Gastroesophageal sphincter (tissue), 4 donors: Measurements from ENCODE around the gene METTL4. TPM values are rescaled to one million over a fixed set of nuclear protein-coding genes. Genes with fewer than 3 reads are reported as not detected.

Experiments
- ATAC-seq: fragments of 150-250 bp; one replicate; pipeline ENCODE4 v1.9.1; 2016; ENCODE audit warnings: mild to moderate bottlenecking, moderate library complexity
- H3K27ac ChIP-seq, 4 donors: fragments of 200-600 bp; sonication (generic) in 3 of 4; 1 replicate in 3 of 4; 2 replicates in 1 of 4; pipeline ENCODE4 v1.5.1; 2016 to 2019
- H3K27me3 ChIP-seq: fragments of 200-600 bp; sonication (generic); one replicate; pipeline ENCODE4 v1.5.1; 2019
- H3K36me3 ChIP-seq, 2 donors: fragments of 200-600 bp; sonication (generic); one replicate each; pipeline ENCODE4 v1.5.1; 2019; ENCODE audit warnings: control low read depth in 1 of 2
- H3K4me1 ChIP-seq, 3 donors: fragments of 200-600 bp; sonication (generic); 1 replicate in 2 of 3; 2 replicates in 1 of 3; pipeline ENCODE4 v1.5.1; 2016 to 2019; ENCODE audit warnings: control low read depth in 2 of 3
- H3K4me3 ChIP-seq, 2 donors: fragments of 200-600 bp; sonication (generic); one replicate each; pipeline ENCODE4 v1.5.1; 2019; ENCODE audit warnings: mild to moderate bottlenecking in 1 of 2, moderate library complexity in 1 of 2
- H3K9me3 ChIP-seq, 3 donors: fragments of 200-600 bp; sonication (generic); one replicate each; pipeline ENCODE4 v1.5.1; 2017 to 2019; ENCODE audit warnings: control low read depth in 2 of 3
- CTCF ChIP-seq, 4 experiments: fragments of 200-600 bp in 2 of 4; fragments of 450-650 bp in 2 of 4; sonication (generic) in 1 of 4; IDR thresholded peaks; one replicate each; pipeline ENCODE4 v1.5.1; 2017 to 2019; ENCODE audit warnings: antibody characterized with exemption in 4 of 4, mild to moderate bottlenecking in 2 of 4, moderate library complexity in 2 of 4
- EP300 ChIP-seq: sonication (generic); formaldehyde crosslinking; IDR thresholded peaks from one replicate; pipeline ENCODE4 v1.6.1; 2017; ENCODE audit warnings: antibody characterized with exemption, mild to moderate bottlenecking
- POLR2A ChIP-seq, 2 donors: fragments of 450-650 bp; IDR thresholded peaks; one replicate each; pipeline ENCODE4 v1.6.1; 2017; ENCODE audit warnings: antibody characterized with exemption in 2 of 2, mild to moderate bottlenecking in 2 of 2, moderate library complexity in 1 of 2
- POLR2AphosphoS5 ChIP-seq: sonication (generic); formaldehyde crosslinking; IDR thresholded peaks from one replicate; pipeline ENCODE4 v1.6.1; 2017; ENCODE audit warnings: antibody characterized with exemption
- WGBS, 2 donors: methylation state at CpG; one replicate each; pipeline ENCODE4 v1.1.5; 2018; ENCODE audit warnings: low coverage in 1 of 2; 5-methylcytosine and 5-hydroxymethylcytosine counted together
- total RNA-seq, 4 donors: library from RNA; depleted of rRNA; stranded (reverse); fragments of >200 nt; gene quantifications; one replicate each; pipeline ENCODE4 v1.1.0, GENCODE V29; 2016

METTL4 gene
- total RNA-seq: 1 to 10 TPM; 4.2 to 9.5 (median 5.4) TPM

GRCh38 chr18:2571200-2572170 lies at the start of gene METTL4, which contains the start of gene NDC80:
Gene METTL4 (minus strand): TSS chr18:2571505. CDS start chr18:2567216, 4,289 bp downstream.
Gene NDC80 (plus strand): TSS chr18:2571557. CDS start chr18:2572986, 1,429 bp downstream.
- H3K4me3 ChIP-seq: peak within 1 kb of the TSS; percentile 67 to 94
- peaks cover 0 to 26% (median 13%) of the 10 kb centered on the region in 3 donors for H3K4me1 ChIP-seq
- TF ChIP-seq CTCF (IDR thresholded peaks at IDR 0.05) (no peak), POLR2A (IDR thresholded peaks at IDR 0.05) (peak; percentile 47 to 61), POLR2AphosphoS5 (peak; percentile 86)
- H3K9me3 ChIP-seq: no peaks in the 10 kb centered on the region
- ATAC-seq: peak; percentile 90
- peak within 1 kb of the TSS; percentile 93 to 96 (median 96) for H3K27ac ChIP-seq
- H3K36me3 ChIP-seq: no peaks in the 10 kb centered on the region
- H3K27me3 ChIP-seq: peaks cover 5% of the 10 kb centered on the region
- WGBS, 2 donors: 0% methylated on average over 15 to 24 of the region's 55 CpGs

DNA sequence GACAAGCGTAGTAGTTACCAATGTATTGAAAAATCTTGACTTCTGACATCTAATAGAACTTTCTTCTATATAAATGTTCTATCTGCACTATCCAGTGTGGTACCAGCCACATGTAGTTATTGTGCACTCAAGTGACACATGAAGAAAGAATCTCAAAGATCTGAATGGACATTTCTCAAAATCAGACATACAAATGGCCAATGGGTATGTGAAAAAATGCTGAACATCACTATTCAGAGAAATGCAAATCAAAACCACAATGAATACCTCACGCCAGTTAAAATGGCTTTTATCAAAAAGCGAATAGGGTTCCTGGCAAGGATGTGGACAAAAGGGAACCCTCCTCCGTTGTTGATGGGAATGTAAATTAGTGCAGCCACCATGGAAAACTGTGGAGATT lies 46.7 kb upstream of the METTL4 start:
- no peak for ATAC-seq
- no peaks in the 10 kb centered on the region for H3K9me3 ChIP-seq
- WGBS, 2 donors: 94 to 100% methylated on average over 4 of the region's 4 CpGs
- H3K4me1 ChIP-seq: no peaks in the 10 kb centered on the region
- TF ChIP-seq POLR2A (IDR thresholded peaks at IDR 0.05) (no peak), EP300 (no peak), CTCF (IDR thresholded peaks at IDR 0.05) (no peak), POLR2AphosphoS5 (no peak)
- H3K4me3 ChIP-seq: no peak overlapping the region
- H3K27ac ChIP-seq: no peak overlapping the region
- H3K27me3 ChIP-seq: no peaks in the 10 kb centered on the region
- H3K36me3 ChIP-seq: no peaks in the 10 kb centered on the region

GRCh38 chr18:2617401-2617998 lies 46.2 kb upstream of the METTL4 start:
- TF ChIP-seq POLR2A (IDR thresholded peaks at IDR 0.05): no peak
- no peak for TF ChIP-seq EP300
- TF ChIP-seq CTCF (IDR thresholded peaks at IDR 0.05): no peak
- no peak for TF ChIP-seq POLR2AphosphoS5
- H3K27ac ChIP-seq: no peak overlapping the region
- H3K4me3 ChIP-seq: no peak overlapping the region
- no peaks in the 10 kb centered on the region for H3K9me3 ChIP-seq
- H3K27me3 ChIP-seq: no peaks in the 10 kb centered on the region
- no peaks in the 10 kb centered on the region for H3K36me3 ChIP-seq
- no peak for ATAC-seq
- WGBS, 2 donors: 38 to 60% methylated on average over 3 to 4 of the region's 4 CpGs
- H3K4me1 ChIP-seq: no peaks in the 10 kb centered on the region

DNA sequence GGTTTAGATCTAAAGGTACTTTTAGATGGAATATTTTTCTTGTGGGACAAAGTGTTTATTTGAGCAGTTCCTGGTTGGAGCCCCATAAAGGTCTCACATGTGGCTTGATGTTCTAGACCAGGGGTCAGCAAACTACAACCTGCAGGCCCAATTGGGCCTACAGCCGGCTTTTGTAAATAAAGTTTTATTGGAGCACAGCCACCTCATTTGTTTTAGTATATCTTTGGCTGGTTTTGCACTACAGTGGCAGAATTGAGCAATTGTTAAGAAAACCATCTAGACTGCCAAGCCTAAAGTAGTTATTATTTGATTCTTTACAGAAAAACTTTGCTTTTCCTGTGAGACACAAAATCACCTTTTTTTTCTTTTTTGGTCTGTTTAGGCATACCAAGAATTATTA lies 41.7 kb upstream of the METTL4 start:
- TF ChIP-seq POLR2AphosphoS5 (no peak), CTCF (IDR thresholded peaks at IDR 0.05) (no peak), POLR2A (IDR thresholded peaks at IDR 0.05) (no peak), EP300 (no peak)
- Histone ChIP-seq H3K4me1 (no peaks in the 10 kb centered on the region), H3K4me3 (no peak overlapping the region), H3K9me3 (no peaks in the 10 kb centered on the region), H3K36me3 (no peaks in the 10 kb centered on the region), H3K27ac (no peak overlapping the region), H3K27me3 (no peaks in the 10 kb centered on the region)
- WGBS, 2 donors: 86 to 100% methylated on average over 1 of the region's 1 CpG
- no peak for ATAC-seq
